ENCODE data around the gene FZD10. TPM values are rescaled to one million over a fixed set of nuclear protein-coding genes. Genes with fewer than 3 reads are reported as not detected.

FZD10 gene
- total RNA-seq, 2 donors from 2014 or later, result not detected

- H3K27ac Mint-ChIP-seq, result no peak overlapping the region
Measured at GRCh38 chr12:130199581-130200390, 37.5 kb downstream of the FZD10 start.

GRCh38 chr12:130200445-130200844 lies 38.2 kb downstream of the FZD10 start:
- H3K9me3 ChIP-seq (ENCODE audit: control insufficient read depth, low read length, poor library complexity, severe bottlenecking), result no peaks in the 10 kb centered on the region
- Mint-ChIP-seq H3K27ac (no peak overlapping the region), H3K4me1 (no peaks in the 10 kb centered on the region), H3K36me3 (ENCODE audit: low read depth) (no peaks in the 10 kb centered on the region), H3K27me3 (no peaks in the 10 kb centered on the region), H3K4me3 (no peak overlapping the region)
- ATAC-seq, result no peak
- DNase-seq, result no peak

More at GRCh38 chr12:130199581-130200390, 37.5 kb downstream of the FZD10 start:
- ATAC-seq, result no peak
- Mint-ChIP-seq H3K27me3 (no peaks in the 10 kb centered on the region), H3K4me3 (no peak overlapping the region), H3K4me1 (no peaks in the 10 kb centered on the region), H3K36me3 (ENCODE audit: low read depth) (no peaks in the 10 kb centered on the region)
- DNase-seq, result no peak
- H3K9me3 ChIP-seq (ENCODE audit: control insufficient read depth, low read length, poor library complexity, severe bottlenecking), result no peaks in the 10 kb centered on the region

- Mint-ChIP-seq H3K4me3 (no peak overlapping the region), H3K4me1 (no peaks in the 10 kb centered on the region), H3K27me3 (no peaks in the 10 kb centered on the region), H3K36me3 (ENCODE audit: low read depth) (no peaks in the 10 kb centered on the region), H3K27ac (no peak overlapping the region)
- no peak for ATAC-seq
- no peak for DNase-seq
- no peaks in the 10 kb centered on the region for H3K9me3 ChIP-seq (ENCODE audit: control insufficient read depth, low read length, poor library complexity, severe bottlenecking)
Measured at GRCh38 chr12:130201037-130201436, 38.8 kb downstream of the FZD10 start.

DNA sequence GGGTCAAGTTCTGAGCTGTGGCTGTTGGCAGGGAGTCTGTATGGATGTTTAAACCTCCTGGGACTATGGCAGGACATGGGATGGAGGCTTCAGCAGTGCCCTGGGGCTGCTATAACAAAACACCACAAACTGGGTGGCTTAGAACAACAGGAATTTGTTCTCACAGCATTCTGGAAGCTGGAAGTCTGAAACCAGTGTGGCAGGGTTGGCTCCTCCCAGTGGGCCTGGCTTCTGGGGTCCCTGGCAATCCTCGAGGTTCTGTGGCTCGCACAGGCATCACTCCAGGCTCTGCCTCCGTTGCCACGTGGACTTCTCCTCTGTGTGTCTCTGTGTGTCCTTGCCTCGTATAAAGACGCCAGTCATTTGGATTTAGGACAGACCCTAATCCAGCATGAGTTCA lies 39.9 kb downstream of the FZD10 start:
- H3K27me3 Mint-ChIP-seq, result no peaks in the 10 kb centered on the region
- H3K4me1 Mint-ChIP-seq, result no peaks in the 10 kb centered on the region

DNA sequence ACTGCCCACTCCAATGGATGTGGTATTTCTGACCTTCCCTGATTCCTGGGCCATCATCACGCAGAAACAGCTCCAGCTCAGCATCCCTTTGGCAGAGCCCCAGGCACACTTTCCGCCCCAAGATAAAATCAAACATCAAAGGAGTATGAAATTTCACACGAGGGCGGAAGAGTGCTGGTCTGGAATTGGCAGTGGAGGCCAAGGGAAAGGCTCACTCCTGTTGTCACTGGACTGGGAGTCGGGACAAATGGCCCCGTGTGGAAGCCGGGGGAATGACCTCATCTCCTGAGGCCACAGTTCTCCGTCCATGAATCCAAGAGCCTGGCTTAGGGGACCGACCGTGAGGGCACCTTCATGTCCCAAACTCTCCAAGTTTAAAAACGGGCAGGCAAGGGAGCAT lies 40.9 kb downstream of the FZD10 start:
- DNase-seq, result no peak
- no peak for ATAC-seq
- Mint-ChIP-seq H3K27ac (no peak overlapping the region), H3K4me3 (no peak overlapping the region), H3K27me3 (no peaks in the 10 kb centered on the region), H3K4me1 (no peaks in the 10 kb centered on the region), H3K36me3 (ENCODE audit: low read depth) (no peaks in the 10 kb centered on the region)
- H3K9me3 ChIP-seq (ENCODE audit: control insufficient read depth, low read length, poor library complexity, severe bottlenecking), result no peaks in the 10 kb centered on the region

More for the DNA sequence above, 39.9 kb downstream of the FZD10 start:
- ATAC-seq (no peak), DNase-seq (no peak)
- H3K27ac Mint-ChIP-seq, result no peak overlapping the region
- no peaks in the 10 kb centered on the region for H3K36me3 Mint-ChIP-seq (ENCODE audit: low read depth)
- H3K9me3 ChIP-seq (ENCODE audit: control insufficient read depth, low read length, poor library complexity, severe bottlenecking), result no peaks in the 10 kb centered on the region
- H3K4me3 Mint-ChIP-seq, result no peak overlapping the region

DNA sequence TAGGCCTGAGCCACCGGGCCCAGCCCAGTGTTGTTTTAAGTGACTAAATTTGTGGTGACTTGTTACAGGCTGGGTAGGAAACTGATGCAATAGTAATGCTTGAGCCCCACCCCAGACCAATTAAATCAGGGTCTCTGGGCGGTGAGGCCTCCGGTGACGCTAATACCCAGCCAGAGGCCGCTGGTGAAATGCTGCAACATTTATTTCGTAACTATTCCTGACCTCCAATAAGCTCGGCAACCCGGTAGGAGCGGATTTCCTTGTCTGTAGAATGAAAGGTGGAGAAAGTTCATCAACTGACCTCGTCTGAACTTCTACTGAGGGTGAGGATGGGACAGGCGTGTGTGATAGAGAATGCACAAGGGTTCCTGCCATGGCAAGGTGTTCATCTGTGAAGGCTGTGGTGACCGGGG lies 42.3 kb downstream of the FZD10 start:
- no peak overlapping the region for H3K27ac Mint-ChIP-seq
- H3K4me1 Mint-ChIP-seq, result no peaks in the 10 kb centered on the region
- H3K36me3 Mint-ChIP-seq (ENCODE audit: low read depth), result no peaks in the 10 kb centered on the region
- no peak overlapping the region for H3K4me3 Mint-ChIP-seq
- H3K9me3 ChIP-seq (ENCODE audit: control insufficient read depth, low read length, poor library complexity, severe bottlenecking), result no peaks in the 10 kb centered on the region
- ATAC-seq, result no peak
- no peaks in the 10 kb centered on the region for H3K27me3 Mint-ChIP-seq
- DNase-seq, result no peak

DNA sequence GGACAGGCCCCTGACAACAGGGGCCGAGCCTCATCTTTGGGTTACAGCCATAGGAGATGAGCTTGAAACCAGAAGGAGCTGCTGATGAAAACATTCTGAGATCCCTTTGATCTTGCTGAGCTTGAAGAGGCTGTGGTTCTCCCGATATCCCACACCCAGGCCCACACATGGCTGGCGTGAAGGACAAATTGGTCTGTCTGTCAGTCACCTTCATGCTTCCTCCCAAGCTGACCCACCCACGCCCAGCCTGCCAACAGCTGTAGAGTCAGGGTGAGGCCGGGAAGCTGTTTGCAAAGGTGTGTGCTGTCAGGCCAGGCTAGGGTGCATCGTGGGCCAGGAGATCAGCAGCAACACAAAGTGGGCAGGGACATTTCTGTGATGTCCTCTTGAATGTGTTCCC lies 43.2 kb downstream of the FZD10 start:
- no peak overlapping the region for H3K4me3 Mint-ChIP-seq
- H3K36me3 Mint-ChIP-seq (ENCODE audit: low read depth), result no peaks in the 10 kb centered on the region
- no peak for DNase-seq
- no peaks in the 10 kb centered on the region for H3K9me3 ChIP-seq (ENCODE audit: control insufficient read depth, low read length, poor library complexity, severe bottlenecking)
- no peak overlapping the region for H3K27ac Mint-ChIP-seq
- no peak for ATAC-seq
- H3K27me3 Mint-ChIP-seq, result no peaks in the 10 kb centered on the region
- no peaks in the 10 kb centered on the region for H3K4me1 Mint-ChIP-seq

- H3K4me3 Mint-ChIP-seq, result no peak overlapping the region
- DNase-seq (no peak), ATAC-seq (no peak)
- no peaks in the 10 kb centered on the region for H3K27me3 Mint-ChIP-seq
- no peaks in the 10 kb centered on the region for H3K36me3 Mint-ChIP-seq (ENCODE audit: low read depth)
- H3K9me3 ChIP-seq (ENCODE audit: control insufficient read depth, low read length, poor library complexity, severe bottlenecking), result no peaks in the 10 kb centered on the region
- no peaks in the 10 kb centered on the region for H3K4me1 Mint-ChIP-seq
- no peak overlapping the region for H3K27ac Mint-ChIP-seq
Measured at GRCh38 chr12:130212384-130212989, 50.2 kb downstream of the FZD10 start.

- ATAC-seq (no peak), DNase-seq (no peak)
- H3K4me1 Mint-ChIP-seq, result no peaks in the 10 kb centered on the region
- no peak overlapping the region for H3K4me3 Mint-ChIP-seq
- no peak overlapping the region for H3K27ac Mint-ChIP-seq
- H3K27me3 Mint-ChIP-seq, result no peaks in the 10 kb centered on the region
- no peaks in the 10 kb centered on the region for H3K36me3 Mint-ChIP-seq (ENCODE audit: low read depth)
- no peaks in the 10 kb centered on the region for H3K9me3 ChIP-seq (ENCODE audit: control insufficient read depth, low read length, poor library complexity, severe bottlenecking)
Measured at GRCh38 chr12:130213249-130213648, 51.0 kb downstream of the FZD10 start.

DNA sequence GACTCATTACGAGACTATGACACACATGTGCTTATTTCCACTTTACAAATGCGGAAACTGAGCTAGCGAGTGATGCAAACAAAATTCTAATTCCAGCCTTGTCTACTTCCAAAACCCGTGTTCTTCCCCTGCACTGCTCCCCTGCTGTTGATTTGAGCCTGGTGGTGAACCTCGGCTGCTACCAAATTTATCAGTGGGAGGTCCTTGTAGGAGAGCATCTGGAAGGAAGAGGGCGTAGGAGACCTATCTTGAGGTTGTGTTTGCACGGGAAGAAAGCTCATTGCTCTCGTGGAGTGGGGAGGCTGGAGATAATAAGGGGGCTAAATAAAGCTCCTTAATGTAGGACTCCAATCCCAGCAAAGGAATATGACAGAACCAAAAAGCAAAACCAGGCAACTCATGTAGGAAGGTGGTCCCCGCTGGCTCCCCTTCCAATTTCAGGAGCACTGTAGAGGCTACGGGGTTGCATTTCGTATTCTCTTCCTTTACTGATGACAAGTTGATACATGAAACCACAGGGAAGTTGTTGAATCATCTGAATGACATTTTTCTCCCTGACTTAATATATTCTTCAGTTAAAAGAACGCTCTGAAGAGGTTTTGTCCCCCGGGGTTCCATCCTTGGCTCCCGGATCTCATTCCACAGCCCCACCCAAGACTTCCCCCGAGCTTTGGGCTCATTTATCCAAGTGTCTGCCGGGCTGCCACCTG lies 52.6 kb downstream of the FZD10 start:
- Mint-ChIP-seq H3K4me1 (no peaks in the 10 kb centered on the region), H3K27me3 (no peaks in the 10 kb centered on the region), H3K27ac (no peak overlapping the region), H3K36me3 (ENCODE audit: low read depth) (no peaks in the 10 kb centered on the region), H3K4me3 (no peak overlapping the region)
- DNase-seq (no peak), ATAC-seq (no peak)
- no peaks in the 10 kb centered on the region for H3K9me3 ChIP-seq (ENCODE audit: control insufficient read depth, low read length, poor library complexity, severe bottlenecking)

Other genes starting within 250 kb of the FZD10 start
- gene PIWIL1, start 175.4 kb downstream of the FZD10 start, total RNA-seq, result not detected